GM18868 (cell line): ENCODE measurements around the gene CDH4.

Experiments used
- ATAC-seq: cut with Tn5 transposase; IDR thresholded peaks from one replicate; pipeline ENCODE4 v1.9.1; 2021; ENCODE audit warnings: mild to moderate bottlenecking, moderate library complexity; ENCODE audit not compliant: unreplicated experiment

CDH4 gene

DNA sequence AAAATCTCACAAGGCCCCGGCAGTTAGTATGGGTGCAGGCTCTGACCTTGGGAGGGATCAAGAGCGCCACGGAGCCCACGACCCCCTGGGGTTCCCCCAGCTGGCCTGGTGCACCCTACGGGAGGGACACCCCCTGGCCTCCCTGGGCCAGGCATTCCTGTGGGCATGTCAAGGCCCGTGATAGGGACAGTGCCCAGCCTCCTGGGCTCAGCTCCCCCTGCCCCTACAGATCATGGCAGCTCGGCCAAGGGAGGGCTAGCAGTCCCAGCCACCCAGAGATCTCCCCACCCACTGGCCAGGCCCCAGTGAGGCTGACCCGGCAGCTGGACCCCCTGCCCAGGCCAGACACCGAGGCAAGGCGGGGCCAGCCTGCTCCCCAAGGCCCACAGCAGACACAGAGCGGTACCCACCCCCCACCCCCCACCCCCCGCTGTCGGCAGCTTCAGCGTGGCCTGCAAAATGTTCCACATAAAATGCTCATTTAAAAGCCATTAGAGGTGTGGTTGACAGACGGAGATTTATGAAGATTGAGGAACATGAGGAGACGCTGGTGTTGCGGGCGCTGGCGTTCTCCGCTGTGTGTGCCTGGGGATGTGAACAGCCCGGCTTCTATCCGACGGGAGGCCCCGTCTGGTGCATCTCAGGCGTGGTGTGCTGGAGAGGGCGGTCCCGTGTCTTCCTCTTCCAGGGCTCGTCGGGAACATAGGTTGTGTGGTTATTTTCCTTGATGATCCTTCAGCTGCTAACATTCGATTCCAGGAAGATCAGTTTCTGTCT is 625.1 kb downstream of the CDH4 start:
- no peak for ATAC-seq

DNA sequence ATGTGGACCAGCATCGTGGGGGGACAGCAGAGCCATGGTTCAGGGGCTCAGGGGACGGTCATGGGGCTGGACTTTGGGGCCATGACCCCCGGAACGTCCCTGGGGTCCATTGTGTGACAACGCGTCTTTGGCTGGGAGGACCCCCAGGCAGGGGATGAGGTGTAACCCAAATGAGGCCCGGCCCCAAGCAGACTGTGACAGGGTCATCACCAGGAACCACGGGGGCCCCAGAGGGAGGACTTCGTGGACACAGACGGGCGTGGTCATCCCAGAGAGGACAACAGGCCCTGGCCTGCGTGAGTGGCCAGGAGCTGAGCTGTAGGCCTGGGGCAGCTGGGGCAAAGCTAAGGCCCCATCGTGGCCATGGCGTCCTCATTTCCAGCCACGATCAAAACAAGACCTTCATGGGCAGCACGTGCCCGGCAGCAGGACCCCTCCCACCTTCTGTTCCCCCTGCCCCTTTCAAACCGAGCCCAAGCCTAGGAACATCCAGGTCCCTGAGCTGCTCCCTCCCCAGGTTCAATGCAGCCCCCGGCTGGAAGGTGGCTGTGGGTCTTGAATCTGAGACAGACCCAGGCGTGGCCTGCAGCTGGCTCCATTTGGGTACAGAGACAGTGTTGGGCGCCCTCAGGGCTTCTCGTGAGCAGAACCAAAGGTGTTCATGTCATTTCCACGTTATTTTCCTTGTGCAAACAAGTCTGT is 625.9 kb downstream of the CDH4 start:
- no peak for ATAC-seq

DNA sequence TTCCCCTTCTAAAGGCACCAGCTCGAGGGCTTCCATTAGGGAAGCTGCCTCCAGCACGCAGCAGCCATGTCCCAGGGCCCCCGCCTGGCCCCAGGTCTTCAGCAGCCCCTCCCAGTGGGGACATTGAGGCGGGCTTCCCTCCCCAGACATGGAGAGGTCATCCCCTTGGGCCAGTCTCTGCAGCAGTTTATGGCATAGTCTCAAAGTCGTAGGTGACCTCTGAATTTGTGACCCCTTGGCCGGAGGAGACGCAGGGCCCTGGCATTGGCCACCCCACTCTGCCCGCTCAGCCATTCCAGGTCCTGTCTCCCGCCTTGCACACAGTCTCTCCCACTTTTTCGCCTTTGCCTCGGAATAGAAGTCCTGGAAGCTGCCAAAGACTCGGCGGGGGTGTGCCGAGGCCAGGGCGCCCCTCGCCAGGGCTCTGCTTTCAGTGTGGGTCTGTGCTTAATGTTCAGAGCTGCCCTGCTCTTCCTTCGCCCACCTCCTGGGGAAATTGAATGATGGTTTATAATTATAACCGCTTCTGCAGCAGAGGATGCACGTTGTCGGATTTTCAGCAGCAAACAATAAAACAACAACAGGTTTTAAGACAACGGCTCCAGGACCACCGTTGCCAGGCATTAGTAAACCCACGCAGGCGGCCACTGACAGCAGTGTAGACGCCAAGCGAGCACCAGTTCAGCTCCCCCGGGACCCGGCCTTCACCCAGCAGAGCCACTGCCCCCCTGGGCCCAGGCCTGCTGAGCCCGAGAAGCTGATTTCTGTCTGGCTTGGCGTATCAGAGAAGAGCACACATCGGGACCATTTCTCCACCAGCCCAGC is 626.6 kb downstream of the CDH4 start:
- ATAC-seq = no peak

- ATAC-seq = no peak
These were observed 627.2 kb downstream of the CDH4 start for GRCh38 chr20:61879303-61879620.

DNA sequence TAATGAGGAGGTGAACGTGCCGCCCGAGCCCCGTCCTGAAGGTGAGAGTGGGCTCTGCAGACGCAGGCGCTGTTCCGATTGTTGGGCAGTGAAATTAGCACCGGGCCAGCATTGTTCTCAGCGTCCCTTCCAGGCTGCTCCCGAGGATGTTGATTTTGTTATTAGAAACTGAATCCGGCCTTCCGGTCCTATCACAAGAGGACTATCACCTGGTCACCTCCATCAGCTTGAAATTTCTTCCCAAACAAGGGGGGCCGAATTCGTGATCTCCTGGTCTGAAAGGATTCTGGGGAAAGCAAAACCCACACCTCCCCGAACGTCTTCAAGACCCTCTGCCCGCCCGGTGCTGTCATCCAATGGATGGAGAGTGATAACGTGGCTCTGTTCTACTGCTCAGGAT is 627.6 kb downstream of the CDH4 start:
- ATAC-seq = no peak

- ATAC-seq = no peak
These were observed 628.6 kb downstream of the CDH4 start for GRCh38 chr20:61880706-61881105.

DNA sequence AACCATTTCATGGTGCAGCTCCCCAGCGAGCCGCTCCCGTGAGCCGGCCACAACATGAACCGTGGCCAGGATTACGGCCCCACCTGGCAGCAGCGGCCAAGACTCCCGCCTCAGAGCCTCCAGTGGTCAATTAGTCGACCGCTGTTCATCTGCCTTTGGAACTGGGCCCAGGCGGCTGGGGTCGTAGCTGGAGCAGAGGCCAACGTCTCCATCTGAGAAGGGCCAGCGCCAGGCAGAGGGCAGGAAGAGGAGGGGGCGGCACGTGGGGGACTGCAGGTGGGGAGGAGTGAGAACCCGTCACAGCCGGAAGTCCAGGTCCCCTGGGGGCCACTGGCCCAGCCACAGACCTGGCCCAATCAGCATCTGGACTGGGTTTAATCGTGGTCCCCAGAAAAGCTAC is 629.4 kb downstream of the CDH4 start:
- no peak for ATAC-seq

DNA sequence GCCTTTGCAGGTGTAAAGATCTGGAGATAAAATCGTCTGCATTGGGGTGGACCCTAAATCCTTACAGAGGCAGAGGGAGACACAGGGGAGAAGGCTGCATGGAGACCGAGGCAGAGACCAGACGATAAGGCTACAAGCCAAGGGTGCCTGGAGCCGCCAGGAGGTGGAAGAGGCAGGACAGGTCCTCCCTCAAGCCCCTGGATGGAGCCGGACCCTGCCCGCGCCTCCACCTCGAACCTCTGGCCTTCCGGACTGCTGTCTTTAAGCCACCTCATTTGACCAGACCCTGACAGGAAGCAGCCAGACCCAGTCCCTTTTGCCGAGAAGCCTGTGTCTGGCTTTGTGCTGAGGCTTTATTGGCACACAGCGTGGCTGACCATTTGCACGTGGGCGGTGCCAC is 629.8 kb downstream of the CDH4 start:
- ATAC-seq = no peak

GRCh38 chr20:61882716-61883615 is 630.9 kb downstream of the CDH4 start:
- no peak for ATAC-seq

DNA sequence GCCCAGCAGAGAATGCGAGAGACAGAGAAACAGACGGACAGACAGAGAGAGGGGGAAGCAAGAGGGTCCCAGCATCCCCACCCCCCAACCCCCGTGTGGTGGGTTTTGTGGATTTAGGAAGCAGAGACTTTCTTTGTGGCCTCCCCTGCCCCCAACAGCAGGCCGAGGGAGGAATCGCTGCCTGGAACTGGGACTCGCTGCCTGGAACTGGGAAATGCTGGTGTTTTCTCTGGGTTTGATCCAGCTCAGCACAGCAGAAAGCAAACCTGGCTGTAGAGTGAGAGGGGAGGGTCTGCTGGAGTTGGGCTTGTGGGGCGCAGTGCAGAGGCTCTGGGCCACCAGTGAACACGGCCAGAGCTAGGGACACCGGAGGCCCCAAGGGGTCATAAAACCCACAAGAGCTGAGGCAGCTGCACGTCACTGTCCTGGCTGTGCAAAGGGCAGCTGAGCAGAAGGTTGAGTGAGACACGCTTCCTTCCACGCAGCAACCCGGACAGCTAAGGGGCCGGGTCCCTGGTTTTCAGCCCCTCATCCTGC is 631.9 kb downstream of the CDH4 start:
- no peak for ATAC-seq

- ATAC-seq = no peak
These were observed 632.7 kb downstream of the CDH4 start for GRCh38 chr20:61884571-61885389.

DNA sequence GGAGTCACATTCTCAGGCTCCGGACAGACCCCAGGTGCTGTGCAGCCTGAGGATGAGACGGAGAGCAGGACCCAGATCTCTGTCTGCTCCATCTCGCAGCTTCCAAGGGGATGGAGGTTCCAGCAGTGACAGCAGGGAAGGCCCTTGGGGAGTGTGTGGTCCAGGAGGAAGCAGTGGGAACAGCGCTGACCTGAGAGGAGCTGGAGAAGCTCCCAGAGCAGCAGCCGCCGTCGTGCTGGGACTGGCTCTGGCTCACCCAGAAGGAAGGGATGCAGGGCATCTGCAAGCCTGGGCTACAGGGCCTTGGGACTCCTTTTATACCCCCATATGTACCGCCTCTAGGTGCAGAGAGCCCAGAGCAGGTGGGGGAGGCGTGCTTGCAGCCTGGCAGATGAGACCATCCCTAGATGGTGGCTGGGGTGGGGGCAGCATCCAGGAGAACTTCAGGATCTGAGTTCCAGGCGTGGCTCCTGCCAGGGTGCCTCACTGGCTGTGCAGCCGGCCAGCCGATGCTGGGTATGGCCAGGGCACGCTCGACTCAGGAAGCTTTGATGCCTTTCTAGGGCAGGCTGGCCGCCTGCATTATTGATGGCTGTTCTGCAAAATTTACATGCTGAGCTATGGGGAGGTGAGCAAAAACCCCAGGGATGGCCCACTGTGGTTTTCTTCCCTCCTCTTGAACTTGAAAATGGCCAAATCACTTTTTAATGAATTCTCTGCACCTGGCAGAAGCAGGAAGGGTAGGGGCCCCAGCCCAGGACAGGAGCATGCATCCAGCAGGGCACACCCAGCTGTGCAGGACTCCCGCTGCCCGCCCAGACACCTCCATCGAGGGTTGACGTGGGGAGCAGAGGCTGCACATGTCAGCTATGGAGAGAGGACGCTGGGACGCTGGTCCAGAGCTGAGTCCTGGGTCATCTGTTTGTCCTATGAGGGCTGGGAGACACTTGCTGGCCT is 634.0 kb downstream of the CDH4 start:
- ATAC-seq = no peak

DNA sequence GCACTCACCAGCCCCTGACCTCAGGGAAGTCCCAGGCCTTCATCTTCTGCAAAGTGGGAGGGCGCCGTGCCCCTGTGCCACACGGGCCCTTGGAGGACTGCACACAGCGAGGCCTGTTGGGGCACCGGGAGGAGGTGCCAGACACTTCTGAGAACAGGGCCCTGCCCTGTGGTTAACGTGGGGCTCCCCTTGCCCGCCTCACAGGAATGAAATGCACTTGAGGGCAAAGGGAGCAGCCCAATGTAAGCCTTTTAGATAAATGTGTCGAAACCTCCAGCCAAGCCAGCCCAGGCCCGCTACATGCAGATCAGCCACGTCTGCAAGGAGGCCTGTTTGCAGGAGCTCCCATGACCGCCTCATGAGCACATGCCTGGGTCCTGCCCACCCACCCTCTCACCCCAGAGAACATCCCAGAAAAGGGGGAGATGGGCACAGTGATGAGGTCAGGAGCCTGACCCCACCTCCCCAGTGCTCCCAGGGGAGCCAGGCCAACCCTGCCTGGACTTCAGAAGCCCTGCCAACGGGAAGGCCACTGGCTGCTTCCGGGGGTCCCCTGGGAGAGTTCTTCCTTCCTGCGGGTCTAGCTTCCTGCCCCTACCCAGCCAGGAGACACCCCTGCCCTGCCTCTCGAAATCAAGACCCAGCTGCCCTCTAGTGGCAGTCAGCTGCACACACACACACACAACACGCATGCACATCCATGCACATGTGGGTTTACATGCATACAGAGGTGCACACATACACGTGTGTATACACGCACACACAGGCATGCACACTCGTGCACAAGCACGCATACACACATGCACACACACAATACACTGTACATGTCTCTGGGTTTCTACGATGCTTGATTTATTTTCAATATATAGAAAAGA is 634.9 kb downstream of the CDH4 start:
- ATAC-seq = peak; percentile 61

DNA sequence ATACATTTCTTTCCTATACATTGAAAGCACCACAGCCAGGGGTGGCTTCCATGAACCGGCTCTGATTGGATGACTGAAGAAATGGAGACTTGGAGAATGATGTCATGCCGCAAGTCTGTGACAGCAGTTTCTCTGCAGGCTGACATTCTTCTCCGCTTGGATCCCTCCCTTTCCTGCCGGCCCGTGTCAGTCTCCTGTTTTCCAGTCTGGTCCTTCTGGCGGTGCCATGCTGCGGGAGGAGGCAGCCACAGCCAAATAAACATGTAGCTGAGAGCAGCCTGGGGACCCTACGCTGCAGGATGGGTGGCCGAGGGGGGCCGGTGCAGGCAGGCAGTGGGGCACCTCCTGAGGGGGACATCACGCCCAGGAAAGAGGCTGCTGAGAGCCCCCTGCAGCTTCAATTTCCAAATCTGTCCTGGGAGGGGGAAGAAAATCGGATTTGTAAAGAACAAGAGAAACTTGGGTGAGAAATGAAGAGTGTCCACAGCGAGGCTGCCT is 635.6 kb downstream of the CDH4 start:
- no peak for ATAC-seq

GRCh38 chr20:61888101-61888865 is 636.2 kb downstream of the CDH4 start:
- no peak for ATAC-seq

DNA sequence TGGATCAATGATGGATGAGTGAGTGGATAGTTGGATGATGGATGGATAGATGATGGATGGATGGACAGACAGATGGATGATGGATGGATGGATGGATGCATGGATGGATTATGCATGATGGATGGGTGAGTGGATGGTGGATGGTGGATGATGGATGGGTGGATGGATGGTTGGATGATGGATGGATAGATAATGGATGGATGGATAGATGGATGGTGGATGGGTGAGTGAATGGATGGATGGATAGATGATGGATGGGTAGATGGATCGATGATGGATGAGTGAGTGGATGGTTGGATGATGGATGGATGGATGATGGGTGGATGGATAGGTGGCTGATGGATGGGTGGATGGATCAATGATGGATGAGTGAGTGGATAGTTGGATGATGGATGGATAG is 637.6 kb downstream of the CDH4 start:
- no peak for ATAC-seq

DNA sequence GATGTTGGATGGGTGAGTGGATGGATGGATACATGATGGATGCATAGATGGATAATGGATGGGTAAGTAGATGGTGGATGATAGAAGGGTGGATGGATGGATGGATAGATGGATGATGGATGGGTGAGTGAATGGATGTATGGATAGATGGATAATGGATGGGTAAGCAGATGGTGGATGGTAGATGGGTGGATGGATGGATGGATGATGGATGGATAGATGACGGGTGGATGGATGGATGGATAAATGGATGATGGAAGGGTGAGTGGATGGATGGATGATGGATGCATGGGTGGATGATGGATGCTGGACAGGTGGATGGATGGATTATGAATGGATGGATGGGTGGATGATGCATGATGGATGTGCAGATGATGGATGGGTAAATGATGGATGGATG is 638.1 kb downstream of the CDH4 start:
- no peak for ATAC-seq
